SKM-1 (cell line): Measurements from ENCODE around the gene KIRREL3.
A peak's percentile ranks its signal among the peaks of the same experiment; 100 is the strongest.

ENCODE experiments used
- DNase-seq: peaks from one replicate; lab custom pipeline; 2025; ENCODE audit not compliant: unreplicated experiment; lab: John Stamatoyannopoulos, UW

KIRREL3 gene

GRCh38 chr11:126607374-126607773 lies 393.2 kb downstream of the KIRREL3 start:
- DNase-seq = peak; percentile 4

GRCh38 chr11:126606484-126606883 lies 394.1 kb downstream of the KIRREL3 start:
- no peak for DNase-seq

- DNase-seq = no peak
These were observed 396.1 kb downstream of the KIRREL3 start for GRCh38 chr11:126604461-126604860.

GRCh38 chr11:126603486-126603885 lies 397.1 kb downstream of the KIRREL3 start:
- no peak for DNase-seq

- DNase-seq = no peak
These were observed 397.6 kb downstream of the KIRREL3 start for GRCh38 chr11:126602993-126603392.

- DNase-seq = no peak
These were observed 398.1 kb downstream of the KIRREL3 start for GRCh38 chr11:126602349-126602940.

GRCh38 chr11:126601550-126602215 lies 398.9 kb downstream of the KIRREL3 start:
- DNase-seq = no peak

GRCh38 chr11:126601136-126601535 lies 399.4 kb downstream of the KIRREL3 start:
- DNase-seq = no peak

GRCh38 chr11:126599217-126599897 lies 401.2 kb downstream of the KIRREL3 start:
- DNase-seq = no peak

GRCh38 chr11:126598344-126599216 lies 402.0 kb downstream of the KIRREL3 start:
- no peak for DNase-seq

GRCh38 chr11:126597041-126597440 lies 403.5 kb downstream of the KIRREL3 start:
- DNase-seq = no peak

GRCh38 chr11:126596474-126596873 lies 404.1 kb downstream of the KIRREL3 start:
- DNase-seq = no peak

GRCh38 chr11:126595560-126595959 lies 405.0 kb downstream of the KIRREL3 start:
- no peak for DNase-seq

GRCh38 chr11:126594921-126595367 lies 405.6 kb downstream of the KIRREL3 start:
- no peak for DNase-seq

GRCh38 chr11:126592496-126593410 lies 407.8 kb downstream of the KIRREL3 start:
- DNase-seq = no peak

- no peak for DNase-seq
These were observed 408.5 kb downstream of the KIRREL3 start for GRCh38 chr11:126591966-126592489.

GRCh38 chr11:126589492-126589803 lies 411.1 kb downstream of the KIRREL3 start:
- DNase-seq = no peak

GRCh38 chr11:126588630-126589491 lies 411.7 kb downstream of the KIRREL3 start:
- DNase-seq = no peak

- DNase-seq = no peak
These were observed 413.0 kb downstream of the KIRREL3 start for GRCh38 chr11:126587541-126587940.
